ENCODE data around the gene DCLK1.

DCLK1 gene

GRCh38 chr13:35833031-35833430, 298.2 kb downstream of the DCLK1 start:
- H3K4me3 ChIP-seq (ENCODE audit: low read depth, low read length): no peak overlapping the region
- TF ChIP-seq, protein P1, sequence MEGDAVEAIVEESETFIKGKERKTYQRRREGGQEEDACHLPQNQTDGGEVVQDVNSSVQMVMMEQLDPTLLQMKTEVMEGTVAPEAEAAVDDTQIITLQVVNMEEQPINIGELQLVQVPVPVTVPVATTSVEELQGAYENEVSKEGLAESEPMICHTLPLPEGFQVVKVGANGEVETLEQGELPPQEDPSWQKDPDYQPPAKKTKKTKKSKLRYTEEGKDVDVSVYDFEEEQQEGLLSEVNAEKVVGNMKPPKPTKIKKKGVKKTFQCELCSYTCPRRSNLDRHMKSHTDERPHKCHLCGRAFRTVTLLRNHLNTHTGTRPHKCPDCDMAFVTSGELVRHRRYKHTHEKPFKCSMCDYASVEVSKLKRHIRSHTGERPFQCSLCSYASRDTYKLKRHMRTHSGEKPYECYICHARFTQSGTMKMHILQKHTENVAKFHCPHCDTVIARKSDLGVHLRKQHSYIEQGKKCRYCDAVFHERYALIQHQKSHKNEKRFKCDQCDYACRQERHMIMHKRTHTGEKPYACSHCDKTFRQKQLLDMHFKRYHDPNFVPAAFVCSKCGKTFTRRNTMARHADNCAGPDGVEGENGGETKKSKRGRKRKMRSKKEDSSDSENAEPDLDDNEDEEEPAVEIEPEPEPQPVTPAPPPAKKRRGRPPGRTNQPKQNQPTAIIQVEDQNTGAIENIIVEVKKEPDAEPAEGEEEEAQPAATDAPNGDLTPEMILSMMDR (IDR thresholded peaks at IDR 0.05; ENCODE audit: borderline replicate concordance, insufficient read depth, low read depth, low read length): no peak

DNA sequence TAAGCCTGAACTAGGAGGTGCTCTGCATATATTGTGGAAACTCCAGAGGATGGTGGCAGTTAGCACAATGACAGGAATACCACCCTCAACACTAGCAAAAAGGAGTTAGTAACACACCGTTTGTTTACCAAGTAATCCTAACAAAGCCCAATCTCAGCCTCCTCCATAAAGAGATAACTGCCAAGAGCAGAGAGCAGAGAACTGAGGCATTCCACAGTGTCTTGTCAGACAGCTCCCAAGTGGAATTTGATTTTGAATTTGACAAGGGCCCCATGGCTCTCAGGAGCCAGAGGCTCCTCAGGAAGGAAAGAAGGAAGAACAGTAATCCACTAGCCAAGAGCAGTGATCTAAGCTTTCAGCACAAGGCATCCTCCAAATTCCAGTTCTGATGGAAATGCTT, 298.6 kb downstream of the DCLK1 start:
- H3K4me3 ChIP-seq (ENCODE audit: low read depth, low read length): no peak overlapping the region
- TF ChIP-seq, protein P1 (IDR thresholded peaks at IDR 0.05; ENCODE audit: borderline replicate concordance, insufficient read depth, low read depth, low read length): no peak

DNA sequence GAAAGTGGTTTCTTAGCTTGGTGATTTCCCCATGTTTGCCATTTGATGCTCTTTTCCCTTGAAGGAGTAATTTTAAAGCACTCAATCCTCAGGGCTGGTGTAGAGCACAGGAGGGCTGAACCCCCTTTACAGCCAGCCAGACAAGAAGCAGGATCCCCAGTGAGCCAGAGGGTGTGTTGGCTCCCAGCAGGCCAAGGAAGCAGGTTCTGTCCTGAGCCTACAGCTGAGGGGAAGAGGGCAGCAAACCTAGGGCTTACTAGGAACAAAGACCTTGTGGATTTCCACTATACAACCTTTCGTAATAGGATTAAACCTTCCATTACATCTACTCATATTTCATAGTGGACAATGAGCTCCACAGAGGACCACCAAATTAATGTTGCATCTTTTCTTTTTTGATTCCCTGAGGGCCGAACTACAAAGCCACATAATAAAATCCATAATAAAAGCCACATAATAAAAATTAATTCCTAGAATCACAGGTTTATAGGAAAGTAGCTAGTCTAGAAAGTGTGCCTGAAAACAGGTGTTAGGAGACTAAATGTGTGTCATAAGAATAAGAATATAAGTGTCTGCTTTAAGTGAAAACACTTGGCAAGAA, 300.2 kb downstream of the DCLK1 start:
- H3K4me3 ChIP-seq (ENCODE audit: low read depth, low read length): no peak overlapping the region
- TF ChIP-seq, protein P1 (IDR thresholded peaks at IDR 0.05; ENCODE audit: borderline replicate concordance, insufficient read depth, low read depth, low read length): no peak

- no peak overlapping the region for H3K4me3 ChIP-seq (ENCODE audit: low read depth, low read length)
- TF ChIP-seq, protein P1 (IDR thresholded peaks at IDR 0.05; ENCODE audit: borderline replicate concordance, insufficient read depth, low read depth, low read length): peak; percentile 34; the same call in 1 of the 2 replicates
Measured at GRCh38 chr13:35826626-35827254, 304.4 kb downstream of the DCLK1 start.

- H3K4me3 ChIP-seq (ENCODE audit: low read depth, low read length): no peak overlapping the region
- TF ChIP-seq, protein P1 (IDR thresholded peaks at IDR 0.05; ENCODE audit: borderline replicate concordance, insufficient read depth, low read depth, low read length): no peak
Measured at GRCh38 chr13:35824825-35825224, 306.4 kb downstream of the DCLK1 start.

DNA sequence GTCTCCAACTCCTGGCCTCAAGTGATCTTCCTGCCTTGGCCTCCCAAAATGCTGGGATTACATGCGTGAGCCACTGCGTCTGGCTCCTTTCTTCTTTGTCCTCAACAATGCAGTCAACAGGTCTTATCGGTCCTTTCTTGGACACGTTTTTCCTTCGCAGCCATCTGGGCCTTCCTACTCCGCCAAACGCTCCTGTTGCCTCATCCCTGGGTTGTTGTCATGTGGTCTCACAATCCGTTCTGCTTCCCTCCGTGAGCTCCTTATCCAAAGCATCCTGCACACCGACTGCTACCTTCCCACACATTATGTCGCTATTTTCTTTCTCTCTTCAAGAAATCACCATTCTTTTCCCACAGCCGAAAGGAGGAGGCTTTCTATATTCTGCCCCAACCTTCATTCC, 306.8 kb downstream of the DCLK1 start:
- TF ChIP-seq, protein P1 (IDR thresholded peaks at IDR 0.05; ENCODE audit: borderline replicate concordance, insufficient read depth, low read depth, low read length): no peak

GRCh38 chr13:35822666-35823065, 308.5 kb downstream of the DCLK1 start:
- TF ChIP-seq, protein P1 (IDR thresholded peaks at IDR 0.05; ENCODE audit: borderline replicate concordance, insufficient read depth, low read depth, low read length): no peak
- no peak overlapping the region for H3K4me3 ChIP-seq (ENCODE audit: low read depth, low read length)

More for the DNA sequence above, 306.8 kb downstream of the DCLK1 start:
- no peak overlapping the region for H3K4me3 ChIP-seq (ENCODE audit: low read depth, low read length)
